Stimulated activated CD4-positive, alpha-beta T cell treated with anti-CD3 and anti-CD28 coated beads, TNF-alpha, amount 100 ng/mL, for 4 hours (primary cell): ENCODE results near the gene KRT10.

Experiments used
- DNase-seq, 3 experiments: peaks; one replicate each; pipeline ENCODE4 v3.0.0-alpha.2; 2020; ENCODE audit warnings: low read depth in 3 of 3

The KRT10 gene

DNA sequence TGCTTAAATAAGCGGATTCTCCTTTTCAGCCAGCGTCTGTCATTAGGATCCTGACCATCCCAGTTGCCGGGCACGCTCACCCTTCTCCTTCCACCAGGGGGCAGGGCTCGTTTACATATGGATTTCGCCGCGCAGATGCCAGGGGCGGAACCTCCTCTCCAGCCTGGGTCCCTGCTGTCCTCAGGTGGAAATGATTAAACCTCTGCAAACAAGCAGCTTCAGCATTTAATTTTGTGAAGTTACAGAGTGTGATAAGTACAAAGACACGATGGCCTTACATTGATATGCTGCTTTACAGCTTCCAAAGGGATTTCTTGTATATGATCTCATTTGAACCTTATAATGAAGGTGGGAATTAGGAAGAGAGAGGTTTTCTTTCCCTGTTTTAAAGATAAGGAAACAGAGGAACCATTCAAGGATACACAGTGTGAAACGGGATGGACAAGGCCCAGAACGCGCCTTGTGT, 18.8 kb downstream of the KRT10 start:
- peak; percentile 50 to 55 (median 53) for DNase-seq

- DNase-seq, result no peak
Measured at GRCh38 chr17:40801157-40801556, 21.3 kb downstream of the KRT10 start.

DNA sequence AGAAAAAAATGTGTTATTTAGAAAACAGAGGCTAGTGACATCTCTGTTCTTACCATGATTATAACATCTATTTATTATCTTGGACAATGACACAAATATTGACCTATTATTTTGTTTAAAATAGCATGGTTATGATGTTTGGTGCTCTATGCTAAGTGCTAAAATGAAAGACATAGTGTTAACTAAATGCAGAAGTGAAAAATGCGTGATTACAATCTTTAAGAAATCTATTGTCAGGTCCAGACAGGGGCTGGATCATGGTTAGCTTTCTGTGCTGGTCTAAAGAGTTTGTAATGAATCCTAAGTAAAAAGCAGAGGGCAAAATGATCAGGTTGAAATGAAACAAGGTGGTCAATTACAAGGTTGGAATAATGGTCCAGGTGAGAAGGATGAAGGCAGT, 22.0 kb downstream of the KRT10 start:
- no peak for DNase-seq

DNA sequence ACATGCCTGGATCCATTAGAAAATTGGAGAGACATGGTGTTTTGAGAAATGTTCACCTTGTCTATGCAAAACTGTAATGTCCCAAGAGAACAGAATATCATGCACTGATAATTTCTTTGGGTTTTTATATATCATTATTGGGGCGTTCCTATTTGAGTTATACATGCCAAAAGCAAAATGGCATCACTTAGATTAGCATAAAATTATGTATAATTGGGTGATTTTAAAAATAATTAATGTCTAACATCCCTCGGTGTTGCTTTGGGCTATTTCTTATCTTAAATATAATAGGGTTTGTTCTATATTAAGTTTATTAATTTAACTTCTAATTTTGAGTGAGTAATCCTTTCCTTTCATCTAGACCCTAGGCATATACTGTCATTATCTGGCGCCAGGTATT, 22.6 kb downstream of the KRT10 start, which contains the start of gene KRT28:
TSS of gene KRT28 (minus strand) at position 101 of the 400 bp plus-strand sequence. CDS start at position 35, 66 bp downstream.
- DNase-seq, result no peak

GRCh38 chr17:40796846-40797245, 25.6 kb downstream of the KRT10 start:
- DNase-seq, result no peak

DNA sequence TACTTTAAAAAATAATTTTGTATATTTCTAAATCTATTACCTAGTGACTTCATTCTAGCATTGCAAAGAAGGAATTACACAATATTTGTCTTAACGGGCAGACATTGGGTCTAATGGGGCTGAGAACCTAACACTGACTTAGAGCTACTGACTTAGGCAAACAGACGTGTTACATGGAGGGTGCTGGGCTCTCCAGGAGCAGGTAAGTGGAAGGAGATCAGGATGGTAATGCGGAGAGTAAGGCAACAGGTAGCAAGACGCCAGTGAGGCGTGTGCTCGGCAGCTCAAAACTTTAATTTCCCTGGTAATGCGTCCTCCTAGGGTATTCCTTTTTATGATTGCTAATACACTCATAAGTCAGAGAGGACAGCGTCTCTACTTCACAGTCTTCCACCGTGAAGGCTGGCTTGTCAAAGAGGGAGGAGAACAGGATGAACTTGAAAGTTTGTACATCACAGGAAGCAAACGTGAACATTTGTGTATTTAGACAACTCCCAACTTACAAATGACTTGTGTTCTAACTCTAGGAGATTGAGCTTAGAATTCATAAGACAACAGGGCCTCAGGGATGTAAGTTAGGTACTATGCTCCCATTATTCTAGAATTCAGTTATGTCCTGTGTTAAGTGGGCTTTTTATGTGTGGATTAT, 27.3 kb downstream of the KRT10 start:
- no peak for DNase-seq

DNA sequence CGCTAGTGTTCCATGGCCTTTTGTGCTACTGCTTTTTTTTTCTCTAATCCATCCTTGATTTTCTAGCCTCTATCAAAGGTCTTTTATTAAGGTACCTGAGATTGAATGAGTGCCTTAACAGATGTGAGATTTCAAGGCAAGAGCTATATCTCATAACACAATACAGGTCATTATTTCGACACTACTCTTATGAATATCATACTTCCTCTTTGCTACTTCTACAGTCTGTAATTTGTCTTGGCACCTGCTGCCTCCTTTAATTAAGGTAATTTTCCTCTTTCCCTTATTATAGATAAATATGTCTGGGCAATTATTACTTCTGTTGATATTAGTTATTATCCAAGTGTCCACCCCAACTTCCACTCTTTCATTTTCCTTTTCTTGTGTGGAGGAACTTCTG, 27.9 kb downstream of the KRT10 start:
- DNase-seq, result no peak

- no peak for DNase-seq
Measured at GRCh38 chr17:40793832-40794231, 28.6 kb downstream of the KRT10 start.

DNA sequence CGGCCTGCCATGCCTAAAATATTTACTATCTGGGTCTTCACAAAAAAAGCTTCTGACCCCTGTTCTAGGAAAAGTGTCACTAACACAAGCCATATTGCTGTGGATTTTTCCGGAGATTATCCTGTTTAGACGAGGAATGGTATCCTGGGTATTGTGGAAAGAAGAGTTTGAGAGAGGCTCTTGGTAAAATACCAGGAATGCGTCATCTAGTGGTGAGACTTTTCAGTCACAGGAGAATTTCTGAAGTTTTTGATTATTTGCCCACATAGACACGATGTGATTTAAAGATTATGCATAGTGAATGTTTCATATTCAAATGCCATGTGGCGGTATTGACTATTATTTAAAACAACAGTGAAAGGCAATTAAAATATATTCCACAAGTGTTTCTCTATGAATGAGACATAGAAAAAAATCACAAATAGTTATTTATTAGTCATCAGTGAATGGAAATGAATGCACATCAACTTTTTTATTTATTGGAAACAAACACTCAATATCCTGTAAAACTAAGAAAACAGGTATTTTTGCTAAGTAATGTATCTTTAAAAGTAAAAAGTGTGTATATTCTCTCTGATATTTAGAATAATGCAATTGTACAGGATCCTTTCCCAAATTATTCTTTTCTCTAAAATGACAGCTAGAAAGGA, 30.5 kb downstream of the KRT10 start:
- no peak for DNase-seq

GRCh38 chr17:40791111-40791510, 31.3 kb downstream of the KRT10 start:
- DNase-seq, result no peak

- DNase-seq, result no peak
Measured at GRCh38 chr17:40782450-40782849, 40.0 kb downstream of the KRT10 start, which contains the start of gene KRT27. TSS of gene KRT27 (minus strand) at chr17:40782550. CDS start at chr17:40782493, 57 bp downstream.

DNA sequence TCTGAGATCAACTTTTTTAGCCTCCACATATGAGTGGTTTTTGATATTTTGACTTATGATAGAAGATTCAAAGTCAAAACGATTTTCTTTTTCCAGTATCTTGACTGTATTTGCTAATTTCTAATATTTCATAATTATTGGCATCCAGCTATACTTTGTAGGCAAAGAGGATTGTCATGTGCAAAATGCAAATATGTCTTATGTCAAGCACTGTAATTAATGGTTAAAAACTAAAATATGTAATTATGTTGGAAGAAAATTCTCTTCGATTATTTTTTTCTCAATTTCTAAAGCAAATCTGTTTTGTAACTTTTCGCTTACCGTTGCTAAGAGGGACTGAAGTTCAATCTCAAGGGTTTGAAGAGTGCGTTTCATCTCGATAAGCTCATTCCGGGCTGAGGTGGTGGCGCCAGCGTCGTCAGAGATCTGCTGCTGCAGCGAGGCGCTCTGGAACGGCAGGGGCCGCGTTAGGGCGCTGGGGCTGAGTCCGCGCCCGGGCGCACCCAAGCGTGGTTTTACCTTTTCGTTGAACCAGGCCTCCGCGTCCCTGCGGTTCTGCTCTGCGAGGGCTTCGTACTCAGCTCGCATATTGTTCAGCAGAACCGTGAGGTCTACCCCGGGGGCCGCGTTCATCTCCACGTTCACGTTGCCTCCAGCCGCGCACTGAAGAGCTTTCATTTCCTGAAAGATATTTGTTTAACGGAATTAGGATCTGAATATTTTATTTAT, 43.1 kb downstream of the KRT10 start:
- no peak for DNase-seq

- DNase-seq, result no peak
Measured at GRCh38 chr17:40778461-40778860, 44.0 kb downstream of the KRT10 start.

GRCh38 chr17:40777971-40778370, 44.4 kb downstream of the KRT10 start:
- no peak for DNase-seq

GRCh38 chr17:40777459-40777858, 45.0 kb downstream of the KRT10 start:
- DNase-seq, result no peak

DNA sequence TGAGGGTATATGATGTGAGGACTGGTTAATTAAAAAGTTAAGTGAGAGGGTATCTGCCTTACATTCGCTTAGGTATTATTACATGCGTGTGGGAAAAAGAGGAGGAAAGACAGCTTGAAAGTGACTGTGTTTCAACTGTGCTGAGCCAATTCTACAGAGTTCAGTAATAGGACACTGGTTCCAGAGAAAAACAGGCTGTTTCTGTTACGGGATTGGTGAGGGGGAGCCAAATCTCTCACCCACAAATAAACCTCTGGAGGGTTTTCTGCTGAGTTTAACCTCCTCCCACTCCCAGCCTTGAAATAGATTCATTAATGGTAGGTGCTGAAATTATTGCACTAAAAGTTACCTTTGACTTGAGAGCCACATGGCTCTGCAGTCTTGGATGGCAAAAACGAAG, 46.5 kb downstream of the KRT10 start:
- no peak for DNase-seq

GRCh38 chr17:40772101-40772500, 50.3 kb downstream of the KRT10 start, which contains the start of gene KRT26:
TSS of gene KRT26 (minus strand) at chr17:40772201. CDS start at chr17:40772113, 88 bp downstream.
- DNase-seq, result no peak
